ENCODE measurements around the gene RBKS.
A peak's percentile ranks its signal among the peaks of the same experiment; 100 is the strongest.
"Not testable (repeated sequence)": the region's sequence is repeated elsewhere in the genome, so short reads cannot be mapped to it uniquely, and the experiment has no call there.

RBKS gene

DNA sequence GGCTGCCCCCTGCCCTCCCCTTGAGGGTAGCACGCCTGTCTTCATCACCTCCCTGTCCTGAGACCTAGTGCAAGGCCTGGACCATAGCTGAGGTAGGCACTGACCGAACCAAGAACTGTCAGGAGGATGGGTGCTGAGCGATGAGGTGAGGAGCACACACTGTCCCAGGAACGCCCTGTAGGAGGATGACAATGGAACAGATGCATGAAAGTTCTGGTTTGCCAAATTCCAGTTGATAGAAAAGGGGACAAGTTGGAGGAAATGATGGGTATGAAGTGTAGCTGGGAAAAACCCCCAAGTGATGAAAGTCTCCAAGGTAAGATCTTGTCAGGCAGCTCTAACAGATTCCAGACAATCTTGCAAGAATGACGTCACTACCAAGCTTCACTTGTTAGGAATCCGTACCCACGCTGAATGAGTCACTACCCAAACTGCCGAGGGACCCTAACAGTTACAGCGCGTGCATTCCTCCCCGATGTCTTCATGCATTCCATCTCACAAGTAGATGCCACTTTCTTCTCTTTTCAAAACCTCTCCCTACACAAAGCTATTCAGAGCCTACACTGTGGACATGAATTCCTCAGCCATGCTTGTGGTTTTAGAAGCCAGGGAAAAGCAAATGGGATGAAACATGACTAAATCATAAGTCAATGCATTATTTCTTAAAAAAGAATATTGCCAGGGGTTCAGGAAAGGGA lies 91.1 kb downstream of the RBKS start:
- no peak for DNase-seq (ENCODE audit: low read depth in 2 of 2)

DNA sequence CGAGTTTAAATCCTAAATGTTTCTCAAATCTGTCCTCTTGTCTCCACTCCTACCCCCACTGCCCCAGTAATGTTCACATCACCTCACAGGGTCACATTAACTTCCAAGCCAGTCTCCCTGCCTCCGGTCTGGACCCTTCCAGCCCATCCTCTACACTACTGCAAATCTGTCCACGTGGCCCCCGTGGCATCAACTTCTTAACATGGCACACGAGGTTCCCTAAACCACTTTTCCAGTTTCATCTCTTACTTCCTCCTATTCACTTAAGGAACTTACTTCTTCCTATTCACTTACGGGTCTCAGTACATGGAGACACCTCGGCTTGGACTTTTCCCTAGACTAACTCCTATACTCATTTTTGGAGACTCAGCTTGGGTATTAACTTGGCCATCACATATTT lies 91.7 kb downstream of the RBKS start:
- DNase-seq (ENCODE audit: low read depth in 2 of 2), result no peak

DNA sequence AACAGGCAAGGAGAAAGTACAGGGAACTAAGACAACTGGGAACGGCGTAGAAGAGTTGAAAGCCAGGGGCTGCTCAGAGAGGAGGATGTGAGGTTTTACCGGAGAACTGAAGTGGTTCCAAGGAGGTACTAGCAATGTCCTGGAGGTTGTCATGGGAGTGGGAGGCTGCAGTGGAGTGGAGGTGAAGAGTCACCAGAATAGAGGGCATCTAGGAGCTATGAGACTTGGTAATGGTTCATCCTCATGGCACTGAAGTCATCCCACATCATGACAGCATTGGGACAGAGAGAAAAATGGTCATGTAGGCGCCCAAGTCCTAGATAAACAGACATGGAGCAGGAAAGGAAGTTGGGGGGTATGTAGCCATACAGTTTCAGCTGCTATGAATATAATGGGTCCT lies 92.3 kb downstream of the RBKS start:
- no peak for DNase-seq (ENCODE audit: low read depth in 2 of 2)

DNA sequence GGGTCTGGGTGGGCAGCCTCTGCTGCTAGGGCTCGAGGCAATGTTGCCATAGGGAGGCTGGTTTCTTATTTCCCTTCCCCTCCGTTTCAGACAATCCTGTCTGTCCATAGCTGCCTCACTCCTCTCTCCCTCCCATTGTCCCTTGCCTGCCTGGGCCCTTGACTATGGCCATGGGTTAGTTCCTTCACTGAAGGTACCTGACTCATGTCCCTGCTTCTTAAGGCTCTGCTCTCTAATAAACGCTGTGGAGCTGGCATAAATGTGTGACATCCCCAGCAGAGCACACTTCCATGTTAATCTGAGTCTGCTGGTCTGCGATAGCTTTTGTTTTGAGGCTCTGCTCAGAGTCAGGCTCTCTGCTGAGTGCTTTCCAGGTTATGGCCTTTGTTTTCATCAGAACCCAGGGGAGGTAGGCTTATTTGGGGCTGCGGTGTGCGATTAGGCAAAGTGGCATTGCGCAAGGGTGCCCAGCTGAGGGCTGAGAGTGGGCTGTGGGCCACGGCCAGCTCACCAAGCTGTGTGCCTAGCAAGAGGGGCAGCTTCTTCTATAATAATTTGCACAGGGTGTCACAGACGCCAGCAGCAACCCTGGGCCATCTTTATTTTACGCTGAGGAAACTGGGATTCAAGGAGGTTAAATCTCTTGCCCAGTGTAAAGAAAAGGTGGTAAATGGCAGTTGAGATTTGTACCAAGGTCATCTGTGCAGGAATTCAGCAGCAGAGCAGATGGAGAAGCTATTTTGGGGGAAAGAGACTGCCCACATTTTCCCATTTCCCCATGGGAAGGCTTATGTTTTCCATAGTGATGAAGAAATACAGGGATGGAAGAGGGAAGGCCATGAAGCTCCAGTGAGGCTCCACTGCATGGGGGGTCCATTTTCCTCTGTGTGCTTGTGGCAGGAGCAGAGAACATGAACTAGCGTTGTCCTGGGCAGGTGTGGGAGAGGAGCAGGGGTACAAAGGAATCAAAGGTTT lies 93.1 kb downstream of the RBKS start:
- no peak for DNase-seq (ENCODE audit: low read depth in 2 of 2)

DNA sequence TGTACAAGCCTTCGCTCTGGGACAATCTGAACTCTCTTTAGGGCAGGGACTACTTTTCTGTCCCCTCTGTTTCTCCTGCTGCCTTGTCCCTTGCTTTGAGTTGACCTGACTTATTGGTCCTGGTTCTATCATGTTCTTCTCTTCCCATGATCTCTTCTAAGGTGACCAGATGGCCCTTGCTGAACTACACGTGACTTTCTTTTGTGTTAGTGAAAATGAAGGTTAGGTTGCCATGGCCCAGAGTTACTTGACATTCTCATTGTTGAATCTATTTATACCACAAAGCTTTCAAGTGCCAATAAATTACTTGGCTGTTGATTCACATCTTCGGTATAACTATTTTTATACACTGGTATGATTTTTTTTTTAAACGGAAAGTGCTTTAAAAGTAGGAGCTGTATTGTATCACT lies 94.3 kb downstream of the RBKS start:
- no peak for DNase-seq (ENCODE audit: low read depth in 2 of 2)

DNA sequence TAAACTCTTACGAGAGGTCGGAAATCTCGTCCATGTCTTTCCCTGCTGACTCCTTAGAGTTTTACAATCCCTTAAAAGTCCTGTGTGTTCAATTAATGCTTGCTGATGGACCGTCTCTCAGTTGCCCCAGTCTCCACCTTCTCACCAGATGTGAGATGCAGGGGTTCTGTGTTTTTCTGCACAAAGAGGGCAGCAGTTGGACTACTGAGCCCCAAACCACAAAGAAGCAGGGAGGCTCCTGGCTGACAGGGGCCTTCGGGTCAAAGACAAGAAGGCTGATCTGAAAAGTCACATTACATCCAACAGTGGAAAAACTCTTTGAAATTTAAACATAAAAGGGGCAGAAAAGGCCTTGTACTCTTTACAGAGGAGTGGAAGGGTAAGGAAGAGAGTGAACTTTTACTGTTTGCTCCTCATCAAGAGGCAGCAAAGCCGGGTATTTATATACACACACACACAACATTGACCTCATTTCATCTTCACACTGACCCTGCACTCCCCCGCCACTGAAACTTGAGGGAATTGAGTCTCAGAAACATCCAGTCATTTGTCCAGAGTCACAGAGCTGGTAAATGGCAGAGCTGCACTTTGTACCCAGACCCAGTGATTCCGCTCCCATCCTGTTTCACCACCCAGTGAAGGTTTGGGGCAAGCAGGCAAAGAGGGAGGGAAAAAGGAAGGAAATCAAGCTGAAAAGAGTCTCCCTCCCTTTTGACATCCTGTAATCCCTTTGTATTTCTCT lies 94.9 kb downstream of the RBKS start:
- DNase-seq (ENCODE audit: low read depth in 2 of 2), result no peak

DNA sequence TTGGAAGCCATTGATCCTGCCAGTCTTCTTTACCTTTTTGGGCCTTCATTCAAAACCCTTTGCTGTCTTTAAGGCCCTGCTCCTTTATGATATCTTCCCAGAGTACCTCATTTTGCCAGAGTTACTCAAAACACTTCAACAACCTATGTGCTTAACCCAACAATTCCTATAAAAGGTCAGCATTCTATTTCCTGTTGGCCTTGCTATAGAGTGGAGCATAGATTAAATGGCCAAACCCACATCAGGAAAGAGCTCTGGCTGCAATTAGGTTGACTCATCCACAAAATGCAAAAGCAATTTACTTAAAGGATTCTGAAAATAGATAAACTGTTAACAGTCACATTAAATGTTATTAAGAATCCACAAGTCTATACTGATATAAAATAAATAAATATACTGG lies 97.4 kb downstream of the RBKS start:
- DNase-seq (ENCODE audit: low read depth in 2 of 2), result no peak

DNA sequence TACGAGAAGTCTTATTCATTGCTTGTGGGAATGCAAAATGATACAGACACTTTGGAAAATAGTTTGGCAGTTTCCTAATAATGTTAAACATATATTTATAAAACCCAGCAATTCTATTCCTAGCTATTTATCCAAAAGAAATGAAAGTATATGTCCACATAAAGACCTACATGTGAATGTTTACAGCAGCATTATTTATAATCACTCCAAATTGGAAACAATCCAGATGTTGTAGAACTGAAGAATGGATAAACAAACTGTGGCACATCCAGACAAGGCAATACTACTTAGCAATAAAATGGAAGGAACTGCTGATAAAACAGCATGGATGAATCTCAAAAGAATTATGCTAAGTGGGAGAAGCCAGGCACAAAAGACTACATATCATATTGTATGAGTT lies 99.4 kb downstream of the RBKS start:
- DNase-seq (ENCODE audit: low read depth in 2 of 2), result no peak

DNA sequence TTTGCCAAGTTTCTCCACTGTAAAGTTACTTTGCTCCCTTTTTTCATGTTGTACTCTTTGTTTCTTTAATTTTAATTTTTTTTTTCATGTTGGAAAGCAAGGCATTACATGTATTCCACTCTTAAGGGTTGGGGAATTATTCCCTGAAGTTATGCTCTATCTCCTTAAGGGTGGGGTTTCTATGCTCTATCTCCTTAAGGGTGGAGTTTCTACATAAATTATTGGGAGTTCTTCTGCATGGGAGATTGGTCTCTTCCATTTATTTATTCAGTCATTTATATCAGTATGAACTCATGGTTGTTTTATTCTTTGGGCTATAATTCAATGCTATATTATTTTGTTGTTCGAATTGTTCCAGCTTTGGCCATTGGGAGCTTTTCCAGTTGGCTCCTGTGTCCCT lies 107.5 kb downstream of the RBKS start:
- no peak for DNase-seq (ENCODE audit: low read depth in 2 of 2)

DNA sequence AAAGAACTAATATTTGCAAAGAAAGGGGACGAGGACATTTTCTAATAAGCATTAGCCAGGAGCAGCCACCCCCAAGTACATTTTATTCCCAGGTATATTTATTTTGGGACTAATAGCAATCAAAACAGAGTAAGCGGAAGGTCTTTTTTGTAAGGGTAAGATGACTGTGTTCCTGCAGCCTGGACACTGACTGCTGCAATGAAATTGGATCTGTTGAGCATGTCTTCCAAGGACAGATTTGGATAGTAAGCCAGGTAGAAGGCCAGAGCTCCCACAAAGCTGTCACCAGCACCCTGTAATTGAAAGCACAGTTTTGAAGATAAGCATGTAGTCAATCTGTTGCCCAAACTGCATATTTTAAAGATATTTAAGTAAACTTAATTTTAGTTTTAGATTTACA lies 108.7 kb downstream of the RBKS start:
- DNase-seq (ENCODE audit: low read depth in 2 of 2), result no peak

DNA sequence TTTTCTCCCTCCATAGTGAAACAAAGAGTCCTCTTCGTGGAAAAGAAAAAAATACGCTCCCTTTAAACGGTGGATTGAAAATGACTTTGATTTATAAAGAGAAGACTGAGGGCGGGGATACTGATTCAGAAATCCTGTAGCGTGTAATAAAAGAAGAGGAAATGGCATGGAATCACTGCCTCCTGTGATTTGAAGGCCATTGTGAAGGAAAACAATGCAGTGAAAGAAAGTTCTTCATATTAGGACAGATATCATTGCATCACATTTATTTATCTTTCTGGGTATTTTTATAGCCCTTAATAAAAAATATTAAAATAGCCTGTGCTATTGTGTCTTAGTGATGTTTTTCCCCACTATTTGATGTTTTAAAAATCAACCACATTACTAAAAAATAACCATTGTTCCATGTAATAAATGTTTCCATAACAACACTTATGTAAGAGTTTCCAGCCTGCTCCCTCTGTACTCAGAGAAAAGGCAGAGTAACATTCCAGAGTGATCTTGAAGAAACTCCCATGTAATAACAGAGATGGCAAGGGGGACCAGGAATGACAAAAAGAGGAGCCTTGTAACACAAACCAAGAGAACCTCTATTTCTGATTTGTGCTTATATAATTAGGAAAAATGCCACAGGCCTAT lies 110.7 kb downstream of the RBKS start:
- no peak for DNase-seq (ENCODE audit: low read depth in 2 of 2)

DNA sequence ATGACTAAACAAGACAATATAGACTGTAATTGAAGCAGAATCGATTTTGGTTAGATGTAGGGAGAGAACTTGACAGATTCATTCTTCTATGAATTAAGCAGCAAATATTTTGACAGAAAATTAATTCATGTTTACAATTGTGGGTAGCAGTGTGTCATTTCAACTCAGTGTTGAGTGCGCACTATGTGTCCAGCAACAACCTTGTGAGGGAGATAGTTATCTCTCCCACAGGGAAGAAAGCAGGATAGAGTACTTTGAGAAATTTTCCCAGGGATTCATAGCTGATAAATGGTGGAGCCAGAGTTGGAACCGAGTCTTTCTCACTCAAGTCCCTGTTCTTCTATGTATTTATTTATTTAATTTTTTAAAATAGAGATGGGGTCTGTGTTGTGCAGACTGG lies 113.5 kb downstream of the RBKS start:
- DNase-seq (ENCODE audit: low read depth in 2 of 2), result no peak

DNA sequence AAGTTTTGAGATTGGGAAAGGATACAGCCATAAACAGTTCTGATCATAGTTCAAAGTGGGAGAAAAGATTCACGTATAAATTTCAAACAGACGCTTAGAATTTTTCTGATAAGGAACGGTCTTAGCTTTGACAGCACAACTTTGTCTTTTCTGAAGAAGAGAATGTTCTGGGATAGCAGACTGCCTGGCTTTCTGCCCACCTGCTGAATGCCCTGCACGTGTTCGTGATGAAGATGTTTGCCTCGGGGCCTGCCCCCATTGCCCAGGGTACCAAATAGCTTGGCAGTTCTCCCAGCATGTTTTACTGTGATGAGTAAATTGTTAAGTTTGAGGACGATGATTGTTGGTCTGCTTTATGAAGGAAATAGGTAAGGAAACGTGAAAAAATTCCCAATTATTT lies 114.1 kb downstream of the RBKS start:
- DNase-seq (ENCODE audit: low read depth in 2 of 2), result no peak

DNA sequence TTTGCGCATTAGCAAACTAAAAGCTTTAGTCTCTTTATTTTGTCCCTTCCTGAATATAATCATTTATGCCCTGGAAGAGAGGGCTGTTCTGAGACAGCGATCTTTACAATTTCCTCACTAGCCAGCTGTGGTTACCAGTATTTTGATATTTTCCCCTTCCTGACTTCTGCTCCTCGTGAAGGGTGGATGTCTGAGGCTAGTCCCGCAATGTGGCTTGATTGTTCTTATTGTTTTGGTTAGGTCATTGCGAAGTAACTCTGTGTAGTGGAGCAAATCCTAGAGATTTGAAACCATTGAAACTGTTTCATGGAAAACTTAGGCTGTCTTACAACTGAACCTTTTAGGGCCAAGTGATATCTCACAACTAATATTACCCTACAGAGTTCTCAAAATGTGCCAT lies 116.2 kb downstream of the RBKS start:
- no peak for DNase-seq (ENCODE audit: low read depth in 2 of 2)

DNA sequence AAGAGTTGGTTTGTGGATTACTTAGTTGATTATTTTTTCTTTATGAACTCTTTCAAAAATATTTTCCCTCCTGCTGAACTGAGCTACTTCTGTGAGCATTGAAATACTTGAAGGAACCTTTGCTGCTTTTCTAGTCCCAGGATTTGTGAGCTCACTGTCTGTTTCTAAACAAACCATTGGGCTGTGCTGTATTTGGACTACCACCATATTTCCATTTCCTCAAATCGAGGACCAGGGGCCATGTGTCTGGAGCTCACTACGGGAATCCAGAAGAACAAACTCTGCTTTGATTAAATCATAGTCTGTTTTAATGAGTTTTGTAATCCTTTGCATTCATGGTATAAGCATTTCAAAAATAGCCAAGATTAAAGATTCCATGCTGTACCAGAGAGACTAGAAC lies 117.4 kb downstream of the RBKS start:
- no peak for DNase-seq (ENCODE audit: low read depth in 2 of 2)

DNA sequence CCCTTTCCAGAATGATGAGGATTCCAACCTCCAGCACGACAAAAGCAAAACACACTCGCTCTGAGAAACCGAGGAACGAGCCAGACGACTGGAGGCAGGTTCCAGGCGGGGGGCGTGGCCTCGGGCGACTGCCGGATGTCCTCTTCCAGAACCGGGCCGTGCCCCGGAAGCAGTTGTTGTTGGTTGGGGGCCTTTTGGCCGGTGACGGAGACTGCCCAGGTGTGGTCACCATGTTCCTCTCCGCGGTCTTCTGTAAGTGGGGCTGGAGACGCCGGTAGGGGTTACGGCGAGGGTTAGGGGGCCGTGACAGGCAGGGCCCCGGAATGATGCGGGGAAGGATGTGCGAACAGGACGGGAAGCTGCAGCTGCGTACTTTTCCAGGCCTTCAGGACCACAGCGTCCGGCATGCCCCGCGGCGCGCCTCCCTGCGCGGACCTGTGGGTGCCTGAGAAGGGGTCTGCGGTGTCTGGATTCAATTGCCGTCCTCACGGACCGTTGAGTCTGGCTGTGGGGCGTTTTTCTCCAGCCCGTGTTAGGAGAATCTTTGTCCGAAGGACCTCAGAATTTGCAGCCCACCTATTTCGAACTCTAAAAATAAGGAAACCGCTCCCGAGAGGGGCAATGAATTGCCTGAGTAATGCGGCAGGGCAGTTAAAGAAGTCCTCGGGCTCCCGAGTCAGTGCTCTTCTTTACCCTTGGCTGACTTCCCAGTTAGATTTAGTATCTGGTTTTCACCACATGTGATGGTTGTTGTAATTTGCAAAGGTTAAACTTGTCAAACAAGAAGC lies 118.4 kb downstream of the RBKS start, which contains the start of gene MRPL33:
Gene MRPL33, plus strand, starts transcription at position 172 of the 788 bp plus-strand sequence. Its CDS starts 59 bp downstream, at position 231.
- peak; percentile 78 to 84 for DNase-seq (ENCODE audit: low read depth in 2 of 2)

DNA sequence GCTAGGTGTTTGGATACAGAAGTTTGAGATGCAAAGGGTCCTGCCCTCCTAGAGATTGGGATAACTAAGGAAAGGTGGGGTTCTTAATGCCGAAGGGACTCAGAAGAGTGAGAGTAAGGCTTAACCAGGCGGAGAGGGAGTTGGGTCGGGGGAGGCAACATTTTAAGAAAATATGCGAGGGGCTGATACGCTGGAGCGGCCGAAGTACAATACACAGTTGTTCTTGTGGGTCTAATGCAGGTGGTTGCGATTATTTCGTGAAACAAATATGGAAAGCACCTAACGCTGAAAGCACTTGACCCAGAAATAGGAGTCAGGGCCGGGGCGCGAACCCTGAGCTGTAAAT lies 119.0 kb downstream of the RBKS start:
- DNase-seq (ENCODE audit: low read depth in 2 of 2), result no peak

DNA sequence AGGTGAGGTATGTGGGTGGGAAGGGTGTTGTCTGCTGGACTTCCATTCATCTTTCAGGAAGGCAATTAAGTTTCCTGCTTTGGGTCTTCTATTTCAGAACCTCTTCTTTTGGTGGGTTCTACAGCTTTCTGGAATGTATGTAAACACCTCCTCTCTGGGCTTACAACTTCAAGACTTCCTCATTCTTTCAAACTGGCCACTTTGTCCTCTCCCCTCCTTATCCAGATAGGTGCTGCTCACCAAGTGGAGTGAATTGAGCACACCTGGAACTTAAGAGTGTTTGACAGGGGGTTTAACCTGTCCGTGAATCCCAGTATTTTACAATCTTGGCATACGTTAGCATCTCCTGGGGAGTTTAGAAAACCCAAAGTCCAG lies 123.9 kb downstream of the RBKS start:
- DNase-seq (ENCODE audit: low read depth in 2 of 2), result no peak

DNA sequence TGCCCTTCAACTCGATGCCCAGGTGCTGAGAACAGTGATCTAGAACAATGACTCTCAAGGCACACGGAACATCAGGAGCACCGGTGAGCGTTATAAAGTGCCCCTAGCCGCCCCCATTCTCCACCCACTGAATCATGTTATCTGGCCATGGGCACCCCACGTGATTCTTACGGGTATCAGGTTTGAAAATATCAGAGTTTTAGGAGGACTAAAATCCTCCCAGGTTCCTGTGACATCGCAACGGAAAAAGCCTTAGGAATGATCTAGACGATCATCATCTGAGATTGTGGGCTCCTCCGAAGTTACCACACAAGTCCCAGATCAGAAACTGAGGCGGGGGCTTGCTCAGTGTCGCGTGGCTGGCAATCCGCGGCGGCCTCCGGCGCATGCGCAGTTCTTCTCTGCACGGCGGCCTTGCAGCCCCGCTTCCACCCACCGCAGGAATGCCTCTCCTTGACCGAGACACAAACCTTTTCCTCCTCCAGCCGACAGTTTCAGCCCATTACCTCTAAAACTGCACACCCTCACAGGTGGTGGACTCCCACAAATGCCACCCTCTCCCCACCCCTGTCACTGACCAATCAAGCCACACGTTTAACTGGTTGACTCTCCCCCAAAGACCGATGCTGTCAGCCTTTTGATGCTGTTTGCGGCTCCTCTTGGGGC lies 124.4 kb downstream of the RBKS start:
- peak in 1 of 2 donors; percentile 32 for DNase-seq (ENCODE audit: low read depth in 2 of 2)

DNA sequence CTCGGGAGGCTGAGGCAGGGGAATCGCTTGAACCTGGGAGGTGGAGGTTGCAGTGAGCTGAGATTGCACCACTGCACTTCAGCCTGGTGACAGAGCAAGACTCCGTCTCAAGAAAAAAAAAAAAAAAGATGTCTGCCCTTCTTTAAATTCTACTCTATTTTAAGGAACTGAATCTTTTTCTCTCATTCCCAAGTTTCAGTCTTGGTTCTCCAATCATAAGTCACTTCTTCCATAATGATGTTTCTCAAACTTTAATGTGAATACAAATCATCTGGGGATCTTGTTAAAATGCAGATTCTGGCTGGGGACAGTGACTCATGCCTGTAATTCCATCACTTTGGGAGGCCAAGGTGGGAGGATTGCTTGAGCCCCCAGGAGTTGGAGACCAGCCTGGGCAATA lies 125.7 kb downstream of the RBKS start:
- not testable (repeated sequence) for DNase-seq (ENCODE audit: low read depth in 2 of 2)

DNA sequence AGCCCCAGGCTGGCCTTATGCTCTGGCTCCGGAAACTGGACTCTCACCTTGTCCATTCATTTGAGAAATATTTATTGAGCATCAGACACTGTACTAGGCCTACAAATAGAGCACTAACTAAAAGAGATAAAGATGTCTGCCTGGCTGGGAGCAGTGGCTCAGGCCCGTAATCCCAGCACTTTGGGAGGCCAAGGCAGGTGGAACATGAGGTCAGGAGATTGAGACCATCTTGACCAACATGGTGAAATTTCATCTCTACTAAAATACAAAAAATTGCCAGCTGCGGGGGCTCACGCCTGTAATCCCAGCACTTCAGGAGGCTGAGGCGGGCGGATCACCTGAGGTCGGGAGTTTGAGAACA lies 126.3 kb downstream of the RBKS start:
- DNase-seq (ENCODE audit: low read depth in 2 of 2), result no peak
